Cardiac fibroblast (primary cell): ENCODE results near the gene PAN2.
A peak's percentile ranks its signal among the peaks of the same experiment; 100 is the strongest.
"Not testable (repeated sequence)": the region's sequence is repeated elsewhere in the genome, so short reads cannot be mapped to it uniquely, and the experiment has no call there.

Source experiments
- DNase-seq, 2 donors: peaks; one replicate each; pipeline versions ENCODE4 v3.0.0 to v3.0.0-alpha.2; 2010; ENCODE audit warnings: low read depth in 2 of 2
- H3K4me3 ChIP-seq, 2 donors: replicated peaks in 1 of 2; 1 replicate in 1 of 2; 2 replicates in 1 of 2; pipeline ENCODE4 v1.5.1; 2011; ENCODE audit warnings: low read depth in 2 of 2, low read length in 2 of 2, mild to moderate bottlenecking in 2 of 2, moderate library complexity in 1 of 2
- CTCF ChIP-seq: IDR thresholded peaks from one replicate; pipeline ENCODE4 v1.5.1; 2011; ENCODE audit warnings: low read depth, mild to moderate bottlenecking, low read length, inconsistent platforms

Gene PAN2

GRCh38 chr12:56286044-56286830 lies 47.6 kb downstream of the PAN2 start:
- no peak for TF ChIP-seq CTCF
- H3K4me3 ChIP-seq = no peak overlapping the region
- DNase-seq = peak; percentile 30 to 47

- DNase-seq, H3K4me3 ChIP-seq: not testable (repeated sequence)
Observed at GRCh38 chr12:56284263-56284662, 49.5 kb downstream of the PAN2 start.

GRCh38 chr12:56282579-56282978 lies 51.2 kb downstream of the PAN2 start:
- no peak for TF ChIP-seq CTCF
- no peak overlapping the region for H3K4me3 ChIP-seq
- DNase-seq = no peak

GRCh38 chr12:56282030-56282429 lies 51.8 kb downstream of the PAN2 start:
- H3K4me3 ChIP-seq = no peak overlapping the region
- no peak for TF ChIP-seq CTCF
- no peak for DNase-seq

GRCh38 chr12:56280849-56281248 lies 53.0 kb downstream of the PAN2 start:
- DNase-seq = no peak
- no peak for TF ChIP-seq CTCF
- no peak overlapping the region for H3K4me3 ChIP-seq

GRCh38 chr12:56278905-56279304 lies 54.9 kb downstream of the PAN2 start:
- DNase-seq = no peak

GRCh38 chr12:56274299-56274698 lies 59.5 kb downstream of the PAN2 start:
- H3K4me3 ChIP-seq = no peak overlapping the region
- no peak for DNase-seq
- no peak for TF ChIP-seq CTCF

More at GRCh38 chr12:56278905-56279304, 54.9 kb downstream of the PAN2 start:
- no peak overlapping the region for H3K4me3 ChIP-seq
- no peak for TF ChIP-seq CTCF

- DNase-seq, H3K4me3 ChIP-seq: not testable (repeated sequence)
Observed at GRCh38 chr12:56272468-56272867, 61.3 kb downstream of the PAN2 start.
